H1 (cell line): ENCODE results near the gene HIVEP3. TPM values are rescaled to one million over a fixed set of nuclear protein-coding genes. Genes with fewer than 3 reads are reported as not detected.

ENCODE experiments used
- BCL11A ChIP-seq, 2 experiments: IDR thresholded peaks; one replicate each; pipeline ENCODE4 v1.6.1; 2011; ENCODE audit warnings: low read depth in 2 of 2, low read length in 2 of 2, mild to moderate bottlenecking in 2 of 2
- EP300 ChIP-seq, 2 experiments: IDR thresholded peaks; 1 replicate in 1 of 2; 2 replicates in 1 of 2; pipeline ENCODE4 v1.6.1; 2011 to 2012; ENCODE audit warnings: low read depth in 2 of 2, low read length in 2 of 2, mild to moderate bottlenecking in 2 of 2, borderline replicate concordance in 1 of 2, inconsistent platforms in 1 of 2, moderate library complexity in 1 of 2
- EZH2 ChIP-seq: fragments of 200-600 bp; sonication (generic); IDR thresholded peaks from 2 replicates; pipeline ENCODE4 v1.7.1; 2012; ENCODE audit warnings: low read depth, mild to moderate bottlenecking, moderate library complexity, low read length, inconsistent platforms; ENCODE audit not compliant: severe bottlenecking
- HDAC2 ChIP-seq, 2 experiments: fragments of 300-600 bp in 1 of 2; sonication (generic) in 1 of 2; IDR thresholded peaks; 2 replicates each; pipeline ENCODE4 v1.6.1; 2011 to 2012; ENCODE audit warnings: low read depth in 2 of 2, low read length in 2 of 2, mild to moderate bottlenecking in 2 of 2, moderate library complexity in 2 of 2, borderline replicate concordance in 1 of 2, inconsistent platforms in 1 of 2
- PHF8 ChIP-seq: fragments of 200-600 bp; sonication (generic); conservative IDR thresholded peaks from 2 replicates; pipeline ENCODE4 v1.7.1; 2012; ENCODE audit warnings: low read depth, mild to moderate bottlenecking, inconsistent platforms, low read length, moderate library complexity
- POLR2AphosphoS5 ChIP-seq: IDR thresholded peaks from 2 replicates; pipeline ENCODE4 v1.6.1; 2011; ENCODE audit warnings: low read depth, low read length
- polyA plus RNA-seq, 7 experiments: library from polyadenylated mRNA; depleted of rRNA in 3 of 7; stranded (reverse) in 5 of 7; unstranded in 2 of 7; fragments of >200 nt in 5 of 7; fragments of 200-250 nt in 2 of 7; gene quantifications; 1 replicate in 5 of 7; 2 replicates in 1 of 7; 4 replicates in 1 of 7; pipeline versions ENCODE4 v1.2.1 to v1.2.3, GENCODE V29; 2011 to 2013; ENCODE audit warnings: missing spikeins in 2 of 7, mixed read lengths in 2 of 7
- total RNA-seq: library from RNA; stranded (reverse); fragmentation: NEBNext Ultra II Directional; extraction: Animal tissue kit (Norgen Biotek cat#: 25700); gene quantifications from 2 replicates; pipeline ENCODE4 v1.2.1, GENCODE V29; 2021
- TF ChIP-seq, protein P1 (sequence below): fragments of 300-600 bp; sonication (generic); IDR thresholded peaks from 2 replicates; pipeline ENCODE4 v1.7.1; 2012; ENCODE audit warnings: low read length, moderate library complexity, mild to moderate bottlenecking, inconsistent platforms; ENCODE audit not compliant: insufficient replicate concordance
- TF ChIP-seq, protein P2 (sequence below): IDR thresholded peaks from 2 replicates; pipeline ENCODE4 v1.6.1; 2012; ENCODE audit warnings: inconsistent platforms
- TF ChIP-seq, protein P3 (sequence below): IDR thresholded peaks from 2 replicates; pipeline ENCODE4 v1.6.1; 2011; ENCODE audit warnings: low read length, improper control_type of control experiment

The HIVEP3 gene
- total and polyA plus RNA-seq, 2 of the 8 experiments (the other 6 are each of a cell fraction or from before 2014, with no cell fraction given) = 0.24 to 0.69 TPM

DNA sequence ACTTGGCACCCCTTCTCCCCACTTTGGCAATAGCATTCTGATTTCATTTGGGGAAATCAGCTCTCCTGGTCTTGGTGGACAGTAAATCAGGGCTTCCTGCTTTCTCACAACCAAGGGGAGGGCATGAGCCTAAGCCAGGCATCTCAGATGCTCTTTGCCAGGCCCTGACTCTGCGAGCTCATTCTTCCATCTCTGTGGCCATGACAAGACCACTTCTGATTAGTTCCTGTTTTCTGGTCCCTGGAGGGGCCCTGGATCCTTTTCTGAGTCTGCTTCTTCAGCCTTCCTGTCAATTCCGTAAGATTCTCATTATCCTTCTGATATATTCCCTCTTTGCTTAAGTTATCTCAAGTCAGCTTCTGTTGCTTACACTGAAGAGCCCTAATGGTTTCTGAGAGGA, 210.4 kb downstream of the HIVEP3 start (continued):
- TF ChIP-seq, protein P1, sequence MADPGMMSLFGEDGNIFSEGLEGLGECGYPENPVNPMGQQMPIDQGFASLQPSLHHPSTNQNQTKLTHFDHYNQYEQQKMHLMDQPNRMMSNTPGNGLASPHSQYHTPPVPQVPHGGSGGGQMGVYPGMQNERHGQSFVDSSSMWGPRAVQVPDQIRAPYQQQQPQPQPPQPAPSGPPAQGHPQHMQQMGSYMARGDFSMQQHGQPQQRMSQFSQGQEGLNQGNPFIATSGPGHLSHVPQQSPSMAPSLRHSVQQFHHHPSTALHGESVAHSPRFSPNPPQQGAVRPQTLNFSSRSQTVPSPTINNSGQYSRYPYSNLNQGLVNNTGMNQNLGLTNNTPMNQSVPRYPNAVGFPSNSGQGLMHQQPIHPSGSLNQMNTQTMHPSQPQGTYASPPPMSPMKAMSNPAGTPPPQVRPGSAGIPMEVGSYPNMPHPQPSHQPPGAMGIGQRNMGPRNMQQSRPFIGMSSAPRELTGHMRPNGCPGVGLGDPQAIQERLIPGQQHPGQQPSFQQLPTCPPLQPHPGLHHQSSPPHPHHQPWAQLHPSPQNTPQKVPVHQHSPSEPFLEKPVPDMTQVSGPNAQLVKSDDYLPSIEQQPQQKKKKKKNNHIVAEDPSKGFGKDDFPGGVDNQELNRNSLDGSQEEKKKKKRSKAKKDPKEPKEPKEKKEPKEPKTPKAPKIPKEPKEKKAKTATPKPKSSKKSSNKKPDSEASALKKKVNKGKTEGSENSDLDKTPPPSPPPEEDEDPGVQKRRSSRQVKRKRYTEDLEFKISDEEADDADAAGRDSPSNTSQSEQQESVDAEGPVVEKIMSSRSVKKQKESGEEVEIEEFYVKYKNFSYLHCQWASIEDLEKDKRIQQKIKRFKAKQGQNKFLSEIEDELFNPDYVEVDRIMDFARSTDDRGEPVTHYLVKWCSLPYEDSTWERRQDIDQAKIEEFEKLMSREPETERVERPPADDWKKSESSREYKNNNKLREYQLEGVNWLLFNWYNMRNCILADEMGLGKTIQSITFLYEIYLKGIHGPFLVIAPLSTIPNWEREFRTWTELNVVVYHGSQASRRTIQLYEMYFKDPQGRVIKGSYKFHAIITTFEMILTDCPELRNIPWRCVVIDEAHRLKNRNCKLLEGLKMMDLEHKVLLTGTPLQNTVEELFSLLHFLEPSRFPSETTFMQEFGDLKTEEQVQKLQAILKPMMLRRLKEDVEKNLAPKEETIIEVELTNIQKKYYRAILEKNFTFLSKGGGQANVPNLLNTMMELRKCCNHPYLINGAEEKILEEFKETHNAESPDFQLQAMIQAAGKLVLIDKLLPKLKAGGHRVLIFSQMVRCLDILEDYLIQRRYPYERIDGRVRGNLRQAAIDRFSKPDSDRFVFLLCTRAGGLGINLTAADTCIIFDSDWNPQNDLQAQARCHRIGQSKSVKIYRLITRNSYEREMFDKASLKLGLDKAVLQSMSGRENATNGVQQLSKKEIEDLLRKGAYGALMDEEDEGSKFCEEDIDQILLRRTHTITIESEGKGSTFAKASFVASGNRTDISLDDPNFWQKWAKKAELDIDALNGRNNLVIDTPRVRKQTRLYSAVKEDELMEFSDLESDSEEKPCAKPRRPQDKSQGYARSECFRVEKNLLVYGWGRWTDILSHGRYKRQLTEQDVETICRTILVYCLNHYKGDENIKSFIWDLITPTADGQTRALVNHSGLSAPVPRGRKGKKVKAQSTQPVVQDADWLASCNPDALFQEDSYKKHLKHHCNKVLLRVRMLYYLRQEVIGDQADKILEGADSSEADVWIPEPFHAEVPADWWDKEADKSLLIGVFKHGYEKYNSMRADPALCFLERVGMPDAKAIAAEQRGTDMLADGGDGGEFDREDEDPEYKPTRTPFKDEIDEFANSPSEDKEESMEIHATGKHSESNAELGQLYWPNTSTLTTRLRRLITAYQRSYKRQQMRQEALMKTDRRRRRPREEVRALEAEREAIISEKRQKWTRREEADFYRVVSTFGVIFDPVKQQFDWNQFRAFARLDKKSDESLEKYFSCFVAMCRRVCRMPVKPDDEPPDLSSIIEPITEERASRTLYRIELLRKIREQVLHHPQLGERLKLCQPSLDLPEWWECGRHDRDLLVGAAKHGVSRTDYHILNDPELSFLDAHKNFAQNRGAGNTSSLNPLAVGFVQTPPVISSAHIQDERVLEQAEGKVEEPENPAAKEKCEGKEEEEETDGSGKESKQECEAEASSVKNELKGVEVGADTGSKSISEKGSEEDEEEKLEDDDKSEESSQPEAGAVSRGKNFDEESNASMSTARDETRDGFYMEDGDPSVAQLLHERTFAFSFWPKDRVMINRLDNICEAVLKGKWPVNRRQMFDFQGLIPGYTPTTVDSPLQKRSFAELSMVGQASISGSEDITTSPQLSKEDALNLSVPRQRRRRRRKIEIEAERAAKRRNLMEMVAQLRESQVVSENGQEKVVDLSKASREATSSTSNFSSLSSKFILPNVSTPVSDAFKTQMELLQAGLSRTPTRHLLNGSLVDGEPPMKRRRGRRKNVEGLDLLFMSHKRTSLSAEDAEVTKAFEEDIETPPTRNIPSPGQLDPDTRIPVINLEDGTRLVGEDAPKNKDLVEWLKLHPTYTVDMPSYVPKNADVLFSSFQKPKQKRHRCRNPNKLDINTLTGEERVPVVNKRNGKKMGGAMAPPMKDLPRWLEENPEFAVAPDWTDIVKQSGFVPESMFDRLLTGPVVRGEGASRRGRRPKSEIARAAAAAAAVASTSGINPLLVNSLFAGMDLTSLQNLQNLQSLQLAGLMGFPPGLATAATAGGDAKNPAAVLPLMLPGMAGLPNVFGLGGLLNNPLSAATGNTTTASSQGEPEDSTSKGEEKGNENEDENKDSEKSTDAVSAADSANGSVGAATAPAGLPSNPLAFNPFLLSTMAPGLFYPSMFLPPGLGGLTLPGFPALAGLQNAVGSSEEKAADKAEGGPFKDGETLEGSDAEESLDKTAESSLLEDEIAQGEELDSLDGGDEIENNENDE = no peak
- TF ChIP-seq, protein P2, sequence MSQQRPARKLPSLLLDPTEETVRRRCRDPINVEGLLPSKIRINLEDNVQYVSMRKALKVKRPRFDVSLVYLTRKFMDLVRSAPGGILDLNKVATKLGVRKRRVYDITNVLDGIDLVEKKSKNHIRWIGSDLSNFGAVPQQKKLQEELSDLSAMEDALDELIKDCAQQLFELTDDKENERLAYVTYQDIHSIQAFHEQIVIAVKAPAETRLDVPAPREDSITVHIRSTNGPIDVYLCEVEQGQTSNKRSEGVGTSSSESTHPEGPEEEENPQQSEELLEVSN = no peak
- no peak for TF ChIP-seq HDAC2 (IDR thresholded peaks at IDR 0.05; ENCODE audit: borderline replicate concordance in 1 of 2, low read depth in 2 of 2, low read length in 2 of 2)
- TF ChIP-seq PHF8 = no peak
- no peak for TF ChIP-seq EZH2
- TF ChIP-seq BCL11A (IDR thresholded peaks at IDR 0.05; ENCODE audit: low read depth in 2 of 2, low read length in 2 of 2) = no peak
- TF ChIP-seq EP300 (IDR thresholded peaks at IDR 0.05; ENCODE audit: borderline replicate concordance in 1 of 2, low read depth in 2 of 2, low read length in 2 of 2) = no peak
- TF ChIP-seq, protein P3, sequence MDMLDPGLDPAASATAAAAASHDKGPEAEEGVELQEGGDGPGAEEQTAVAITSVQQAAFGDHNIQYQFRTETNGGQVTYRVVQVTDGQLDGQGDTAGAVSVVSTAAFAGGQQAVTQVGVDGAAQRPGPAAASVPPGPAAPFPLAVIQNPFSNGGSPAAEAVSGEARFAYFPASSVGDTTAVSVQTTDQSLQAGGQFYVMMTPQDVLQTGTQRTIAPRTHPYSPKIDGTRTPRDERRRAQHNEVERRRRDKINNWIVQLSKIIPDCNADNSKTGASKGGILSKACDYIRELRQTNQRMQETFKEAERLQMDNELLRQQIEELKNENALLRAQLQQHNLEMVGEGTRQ = no peak
- no peak for TF ChIP-seq POLR2AphosphoS5
